GM23248 (cell line): Measurements from ENCODE around the gene POU2AF3. TPM values are rescaled to one million over a fixed set of nuclear protein-coding genes. Genes with fewer than 3 reads are reported as not detected.

ENCODE experiments used
- DNase-seq: peaks from one replicate; pipeline ENCODE4 v3.0.0-alpha.2; 2015
- H2AFZ ChIP-seq: fragments of 200-600 bp; sonication (generic); 2 replicates; pipeline ENCODE4 v1.6.1; 2016; ENCODE audit warnings: antibody characterized with exemption
- H3F3A ChIP-seq: fragments of 200-600 bp; sonication (generic); 2 replicates; pipeline ENCODE4 v1.6.1; 2016; ENCODE audit warnings: mild to moderate bottlenecking, antibody characterized with exemption, mixed run types; ENCODE audit not compliant: insufficient read depth
- H3K27ac ChIP-seq: fragments of 200-600 bp; sonication (generic); 2 replicates; pipeline ENCODE4 v1.5.1; 2016; ENCODE audit warnings: mild to moderate bottlenecking
- H3K27me3 ChIP-seq: fragments of 200-600 bp; sonication (generic); replicated peaks from 2 replicates; pipeline ENCODE4 v1.6.1; 2016; ENCODE audit warnings: mild to moderate bottlenecking; ENCODE audit not compliant: insufficient read depth
- H3K36me3 ChIP-seq: fragments of 200-600 bp; sonication (generic); 2 replicates; pipeline ENCODE4 v1.6.1; 2016; ENCODE audit warnings: low read depth, mild to moderate bottlenecking
- H3K4me1 ChIP-seq: fragments of 200-600 bp; sonication (generic); 2 replicates; pipeline ENCODE4 v1.6.1; 2016; ENCODE audit warnings: mild to moderate bottlenecking; ENCODE audit not compliant: insufficient read depth
- H3K4me2 ChIP-seq: fragments of 200-600 bp; sonication (generic); one replicate; pipeline ENCODE4 v1.6.1; 2016; ENCODE audit warnings: mild to moderate bottlenecking; ENCODE audit not compliant: unreplicated experiment
- H3K4me3 ChIP-seq: fragments of 200-600 bp; sonication (generic); 2 replicates; pipeline ENCODE4 v1.5.1; 2016; ENCODE audit warnings: mild to moderate bottlenecking
- H3K79me2 ChIP-seq: fragments of 200-600 bp; sonication (generic); 2 replicates; pipeline ENCODE4 v1.6.1; 2016; ENCODE audit warnings: mild to moderate bottlenecking; ENCODE audit not compliant: insufficient read depth
- H3K9ac ChIP-seq: fragments of 200-600 bp; sonication (generic); 2 replicates; pipeline ENCODE4 v1.6.1; 2016; ENCODE audit warnings: mild to moderate bottlenecking
- H3K9me2 ChIP-seq: fragments of 200-600 bp; sonication (generic); 2 replicates; pipeline ENCODE4 v1.6.1; 2016; ENCODE audit warnings: mixed run types, mild to moderate bottlenecking, moderate library complexity; ENCODE audit not compliant: insufficient read depth
- H3K9me3 ChIP-seq: fragments of 200-600 bp; sonication (generic); one replicate; pipeline ENCODE4 v1.6.1; 2017; ENCODE audit warnings: low read depth
- H4K20me1 ChIP-seq: fragments of 200-600 bp; sonication (generic); 2 replicates; pipeline ENCODE4 v1.6.0; 2016; ENCODE audit not compliant: insufficient read depth
- EZH2 ChIP-seq: fragments of 200-600 bp; sonication (generic); IDR thresholded peaks from 2 replicates; pipeline ENCODE4 v1.6.1; 2018; ENCODE audit warnings: antibody characterized with exemption, mild to moderate bottlenecking; ENCODE audit not compliant: insufficient read depth, poor library complexity, severe bottlenecking
- EZH2phosphoT487 ChIP-seq: fragments of 200-600 bp; sonication (generic); IDR thresholded peaks from 2 replicates; pipeline ENCODE4 v1.6.1; 2018; ENCODE audit warnings: antibody characterized with exemption, moderate library complexity, mild to moderate bottlenecking, low read depth; ENCODE audit not compliant: insufficient read depth
- WGBS, 2 experiments: methylation state at CpG; one replicate each; pipeline ENCODE4 v1.1.6; 2015 to 2017; ENCODE audit warnings: low lambda C conversion rate in 2 of 2, low coverage in 1 of 2; ENCODE audit errors: missing lambda C conversion rate in 2 of 2; 5-methylcytosine and 5-hydroxymethylcytosine counted together
- in situ Hi-C: fragments of 300-500 bp; cut with MboI; formaldehyde crosslinking; loops from 2 replicates; pipeline ENCODE4 v1.15.0; 2020
- polyA plus RNA-seq: library from polyadenylated mRNA; unstranded; fragments of >200 nt; fragmentation: Nextera tagmentation; extraction: Ambion mirVana; gene quantifications from 2 replicates; pipeline ENCODE4 v1.2.1, GENCODE V29; 2016
- total RNA-seq: library from RNA; depleted of rRNA; stranded (reverse); fragments of >200 nt; shearing (Covaris generic); gene quantifications from 2 replicates; pipeline ENCODE4 v1.2.3, GENCODE V29; 2014

POU2AF3 gene
- total and polyA plus RNA-seq, 2 experiments from 2014 or later = not detected

GRCh38 chr11:111269146-111269868, 29.0 kb upstream of the POU2AF3 start:
- H4K20me1 ChIP-seq = no peaks in the 10 kb centered on the region
- no peaks in the 10 kb centered on the region for H3K36me3 ChIP-seq
- no peak for DNase-seq
- H3K27ac ChIP-seq = no peak overlapping the region
- H2AFZ ChIP-seq = no peak overlapping the region
- no peaks in the 10 kb centered on the region for H3K79me2 ChIP-seq
- peaks cover 14% of the 10 kb centered on the region for H3K27me3 ChIP-seq
- H3K4me2 ChIP-seq = no peak overlapping the region
- TF ChIP-seq EZH2phosphoT487 = no peak
- no peak for TF ChIP-seq EZH2
- no peaks in the 10 kb centered on the region for H3K9me3 ChIP-seq
- no peak overlapping the region for H3K9ac ChIP-seq
- no peaks in the 10 kb centered on the region for H3K9me2 ChIP-seq
- H3K4me1 ChIP-seq = no peaks in the 10 kb centered on the region
- 15 to 25% methylated on average over 5 of the region's 5 CpGs for WGBS, 2 experiments
- no peak overlapping the region for H3K4me3 ChIP-seq
- H3F3A ChIP-seq = no peaks in the 10 kb centered on the region
- in situ Hi-C loops = no loop called here

GRCh38 chr11:111272420-111272819, 25.9 kb upstream of the POU2AF3 start:
- in situ Hi-C loops = no loop called here
- no peaks in the 10 kb centered on the region for H4K20me1 ChIP-seq
- H3K4me3 ChIP-seq = no peak overlapping the region
- DNase-seq = no peak
- no peak for TF ChIP-seq EZH2phosphoT487
- TF ChIP-seq EZH2 = no peak
- no peaks in the 10 kb centered on the region for H3K9me2 ChIP-seq
- WGBS, 2 experiments = 53 to 57% methylated on average over 3 of the region's 3 CpGs
- no peak overlapping the region for H2AFZ ChIP-seq
- H3K27me3 ChIP-seq = peaks cover 25% of the 10 kb centered on the region
- H3K36me3 ChIP-seq = no peaks in the 10 kb centered on the region
- H3K4me2 ChIP-seq = no peak overlapping the region
- H3K4me1 ChIP-seq = no peaks in the 10 kb centered on the region
- H3K27ac ChIP-seq = no peak overlapping the region
- H3K9ac ChIP-seq = no peak overlapping the region
- H3K79me2 ChIP-seq = no peaks in the 10 kb centered on the region
- no peaks in the 10 kb centered on the region for H3K9me3 ChIP-seq
- no peaks in the 10 kb centered on the region for H3F3A ChIP-seq

- H3K4me3 ChIP-seq = no peak overlapping the region
- H3K27me3 ChIP-seq = peaks cover 17% of the 10 kb centered on the region
- H4K20me1 ChIP-seq = no peaks in the 10 kb centered on the region
- WGBS, 2 experiments = 45 to 48% methylated on average over 3 of the region's 3 CpGs
- H3K79me2 ChIP-seq = no peaks in the 10 kb centered on the region
- no peaks in the 10 kb centered on the region for H3K4me1 ChIP-seq
- no peaks in the 10 kb centered on the region for H3F3A ChIP-seq
- H3K27ac ChIP-seq = no peak overlapping the region
- no peaks in the 10 kb centered on the region for H3K36me3 ChIP-seq
- no peak for DNase-seq
- TF ChIP-seq EZH2phosphoT487 (no peak), EZH2 (no peak)
- no peak overlapping the region for H3K4me2 ChIP-seq
- H2AFZ ChIP-seq = no peak overlapping the region
- in situ Hi-C loops = loop anchor here (5.0 kb wide), 1 partner anchor 145 kb away; no protein-coding TSS in a partner anchor
- H3K9me3 ChIP-seq = no peaks in the 10 kb centered on the region
- H3K9me2 ChIP-seq = no peaks in the 10 kb centered on the region
- no peak overlapping the region for H3K9ac ChIP-seq
Observed at GRCh38 chr11:111282562-111283075, 15.7 kb upstream of the POU2AF3 start.

DNA sequence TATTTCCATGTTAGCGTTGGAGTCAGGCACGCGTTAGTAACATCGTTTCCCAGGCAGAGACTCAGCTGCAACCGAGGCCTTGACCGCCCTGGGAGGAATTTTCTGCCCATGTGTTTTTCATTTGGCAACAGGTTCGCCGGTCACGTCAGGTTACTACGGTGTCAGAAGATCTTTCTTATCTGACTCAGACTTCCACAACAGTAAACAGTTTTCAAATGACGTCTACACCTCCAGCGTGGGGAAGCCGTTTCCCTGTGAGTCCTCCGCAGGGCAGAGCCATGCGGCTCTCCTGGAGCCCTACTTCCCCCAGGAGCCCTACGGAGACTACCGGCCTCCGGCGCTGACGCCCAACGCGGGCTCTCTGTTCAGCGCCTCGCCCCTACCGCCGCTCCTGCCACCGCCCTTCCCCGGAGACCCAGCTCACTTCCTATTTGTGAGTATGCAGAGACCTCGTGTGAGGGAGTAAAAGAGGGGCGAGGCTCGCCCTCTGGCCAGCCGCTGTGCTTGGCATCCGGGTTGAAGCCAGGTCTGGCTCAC, 14.3 kb upstream of the POU2AF3 start:
- Histone ChIP-seq H3K4me1 (no peaks in the 10 kb centered on the region), H3F3A (no peaks in the 10 kb centered on the region), H3K9ac (no peak overlapping the region), H3K27me3 (peaks cover 3% of the 10 kb centered on the region), H3K4me3 (no peak overlapping the region), H4K20me1 (no peaks in the 10 kb centered on the region), H3K79me2 (no peaks in the 10 kb centered on the region), H3K27ac (no peak overlapping the region), H3K36me3 (no peaks in the 10 kb centered on the region), H2AFZ (no peak overlapping the region), H3K9me2 (no peaks in the 10 kb centered on the region), H3K9me3 (no peaks in the 10 kb centered on the region), H3K4me2 (no peak overlapping the region)
- TF ChIP-seq EZH2phosphoT487 = no peak
- TF ChIP-seq EZH2 = no peak
- in situ Hi-C loops = loop anchor here (5.0 kb wide), 1 partner anchor 143 kb away; no protein-coding TSS in a partner anchor
- DNase-seq = no peak
- 67 to 71% methylated on average over 32 to 33 of the region's 33 CpGs for WGBS, 2 experiments
